HG02763 (cell line): Measurements from ENCODE around the gene FBLN2.

Source experiments
- ATAC-seq: cut with Tn5 transposase; IDR thresholded peaks from one replicate; pipeline ENCODE4 v1.9.1; 2021; ENCODE audit warnings: mild to moderate bottlenecking, moderate library complexity; ENCODE audit not compliant: unreplicated experiment

FBLN2 gene

GRCh38 chr3:13656584-13657301 lies 107.8 kb downstream of the FBLN2 start:
- ATAC-seq: no peak

- ATAC-seq: peak; percentile 48
Observed at GRCh38 chr3:13657660-13658435, 108.9 kb downstream of the FBLN2 start.

- no peak for ATAC-seq
Observed at GRCh38 chr3:13658681-13659080, 109.8 kb downstream of the FBLN2 start.

DNA sequence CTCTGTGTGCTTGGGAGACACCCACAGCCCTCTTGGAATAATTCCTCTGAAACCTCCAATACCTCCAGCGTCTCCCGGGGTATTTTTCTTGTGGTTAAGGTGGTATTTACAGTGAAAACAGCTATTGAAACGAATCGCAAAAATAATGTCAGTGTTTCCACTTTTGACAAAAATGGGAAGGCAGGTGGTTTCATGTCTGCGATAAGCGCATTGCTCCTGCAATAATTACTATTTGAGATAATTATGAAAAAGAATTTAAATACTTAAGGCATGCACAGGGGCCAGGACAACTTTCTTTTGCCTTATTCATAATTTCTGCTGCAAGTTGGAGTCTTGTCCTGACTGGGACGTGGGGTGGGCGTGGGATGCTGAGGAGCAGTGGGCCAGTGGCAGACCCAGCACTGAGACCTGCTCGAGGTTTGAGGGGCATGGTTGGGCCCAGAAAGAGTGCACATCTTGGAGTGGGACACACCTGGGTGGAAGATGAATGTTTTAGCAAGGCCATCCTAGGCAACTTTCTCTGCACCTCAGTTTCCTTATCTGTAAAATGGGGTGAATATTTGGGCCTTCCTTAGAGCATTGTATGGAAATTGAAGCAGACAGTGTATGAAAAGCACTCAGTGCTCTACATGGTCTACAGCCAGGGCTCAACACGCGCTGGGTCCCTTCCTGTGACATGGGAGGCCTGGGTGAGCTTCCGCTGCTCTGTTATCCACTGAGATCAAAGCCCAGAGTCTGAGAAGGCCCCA lies 110.5 kb downstream of the FBLN2 start:
- ATAC-seq: no peak

GRCh38 chr3:13660042-13660874 lies 111.3 kb downstream of the FBLN2 start:
- no peak for ATAC-seq

DNA sequence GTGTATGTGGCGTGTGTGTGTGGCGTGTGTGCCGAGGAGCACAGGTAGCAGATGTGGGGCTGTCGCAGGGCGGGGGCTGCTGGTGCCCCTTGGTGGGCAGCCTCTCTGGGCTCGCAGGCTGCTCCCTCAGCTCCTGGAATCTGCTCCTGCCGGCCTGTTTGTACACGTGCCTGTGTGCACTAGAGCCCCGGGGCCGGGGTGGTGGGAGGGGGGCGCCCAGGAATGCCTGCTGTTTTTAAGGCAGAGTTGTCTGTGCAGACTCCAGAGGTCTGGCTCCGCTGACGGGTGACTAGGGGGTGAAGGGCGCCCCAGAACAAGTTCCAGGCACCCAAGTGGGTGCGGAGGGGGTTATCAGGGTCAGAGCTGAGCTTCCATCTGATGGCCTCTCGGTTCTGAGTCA lies 112.2 kb downstream of the FBLN2 start:
- no peak for ATAC-seq

DNA sequence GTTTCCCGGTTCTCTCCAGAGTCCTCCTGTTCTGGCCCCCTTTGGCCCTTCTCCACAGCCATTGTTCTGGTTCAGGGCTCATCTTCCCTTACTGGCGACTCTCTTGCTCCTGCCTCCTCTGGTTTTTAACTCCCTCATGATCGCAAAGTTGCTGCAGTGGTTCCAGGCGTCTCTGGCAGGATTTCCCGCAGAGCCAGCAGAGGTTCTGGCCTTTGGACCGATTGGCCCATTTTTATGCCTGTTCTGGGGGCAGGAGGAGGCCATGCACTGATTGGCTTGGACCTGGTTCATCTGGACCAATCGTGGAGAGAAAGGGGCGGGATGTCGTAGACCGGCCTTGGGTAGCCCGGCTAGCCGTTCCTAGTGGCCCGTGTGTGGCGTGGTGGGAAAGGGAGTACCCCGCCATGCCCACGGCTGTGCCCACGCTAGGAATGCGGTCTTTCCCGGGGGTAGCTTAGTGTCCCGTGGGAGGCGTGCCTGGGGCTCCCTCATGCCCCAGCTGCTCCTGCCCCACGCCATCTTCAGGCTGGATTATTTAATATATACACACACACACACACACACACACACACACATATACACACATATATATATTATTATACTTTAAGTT lies 113.4 kb downstream of the FBLN2 start:
- no peak for ATAC-seq

- ATAC-seq: no peak
Observed at GRCh38 chr3:13663781-13664535, 115.0 kb downstream of the FBLN2 start.

- ATAC-seq: no peak
Observed at GRCh38 chr3:13665582-13666226, 116.8 kb downstream of the FBLN2 start.

DNA sequence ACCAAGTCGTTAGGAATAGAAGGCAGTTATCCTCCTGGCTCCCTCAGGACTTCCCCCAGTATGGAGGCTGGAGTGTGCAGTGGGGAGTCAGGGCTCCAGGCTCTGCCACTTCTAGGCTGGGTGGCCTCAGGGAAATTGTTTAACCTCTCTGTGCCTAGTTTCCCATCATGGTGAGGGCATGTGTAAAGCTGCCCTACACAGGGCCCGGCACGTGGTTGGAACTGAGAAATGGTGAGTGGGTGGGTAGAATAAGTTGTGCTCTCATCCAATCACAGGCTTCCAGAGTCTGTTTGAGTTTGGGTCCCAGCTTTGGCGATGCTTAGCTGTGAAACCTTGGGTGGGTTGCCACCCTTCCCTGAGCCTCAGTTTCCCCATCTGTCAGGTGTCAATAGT lies 117.3 kb downstream of the FBLN2 start:
- ATAC-seq: no peak

GRCh38 chr3:13666781-13667709 lies 118.1 kb downstream of the FBLN2 start:
- ATAC-seq: no peak

GRCh38 chr3:13668136-13668535 lies 119.2 kb downstream of the FBLN2 start:
- ATAC-seq: no peak

- no peak for ATAC-seq
Observed at GRCh38 chr3:13669457-13669856, 120.5 kb downstream of the FBLN2 start.

GRCh38 chr3:13670292-13670691 lies 121.4 kb downstream of the FBLN2 start:
- ATAC-seq: no peak

DNA sequence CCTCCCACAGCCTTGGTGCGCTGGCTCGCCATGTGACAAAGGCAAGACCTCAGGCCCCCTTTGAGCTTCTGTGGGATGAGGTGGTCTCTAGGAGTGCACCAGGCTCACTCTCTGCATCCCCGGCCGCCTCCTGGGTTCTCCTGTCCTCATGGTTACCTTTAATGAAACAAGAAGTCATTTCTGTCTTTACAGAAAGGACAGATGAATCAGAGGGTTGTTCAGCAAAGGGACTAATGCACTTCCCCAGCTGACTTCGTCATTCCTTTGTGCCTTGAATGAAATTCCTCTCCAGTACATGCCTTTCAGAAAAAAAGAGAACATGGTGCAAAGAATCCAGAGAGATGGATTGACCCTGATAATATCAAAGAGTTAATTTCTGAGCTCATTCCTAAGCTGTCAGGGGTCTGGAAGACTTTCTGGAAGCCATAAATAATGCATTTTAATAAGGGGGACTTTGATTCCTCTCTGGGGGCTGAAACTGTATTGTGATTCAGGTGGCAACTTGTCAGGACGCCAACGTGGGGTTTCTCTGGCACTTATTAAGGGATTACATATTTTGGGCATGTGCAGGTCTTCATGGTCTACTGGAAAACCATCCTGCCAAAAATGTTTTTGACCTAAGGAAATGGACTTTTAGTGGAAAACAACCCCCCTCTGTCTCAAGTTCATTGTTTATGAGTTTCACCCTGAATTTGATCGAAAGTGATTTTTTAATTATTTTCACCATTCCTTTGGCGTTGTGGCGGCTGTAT lies 122.7 kb downstream of the FBLN2 start:
- ATAC-seq: no peak

- ATAC-seq: no peak
Observed at GRCh38 chr3:13673207-13673606, 124.3 kb downstream of the FBLN2 start.

DNA sequence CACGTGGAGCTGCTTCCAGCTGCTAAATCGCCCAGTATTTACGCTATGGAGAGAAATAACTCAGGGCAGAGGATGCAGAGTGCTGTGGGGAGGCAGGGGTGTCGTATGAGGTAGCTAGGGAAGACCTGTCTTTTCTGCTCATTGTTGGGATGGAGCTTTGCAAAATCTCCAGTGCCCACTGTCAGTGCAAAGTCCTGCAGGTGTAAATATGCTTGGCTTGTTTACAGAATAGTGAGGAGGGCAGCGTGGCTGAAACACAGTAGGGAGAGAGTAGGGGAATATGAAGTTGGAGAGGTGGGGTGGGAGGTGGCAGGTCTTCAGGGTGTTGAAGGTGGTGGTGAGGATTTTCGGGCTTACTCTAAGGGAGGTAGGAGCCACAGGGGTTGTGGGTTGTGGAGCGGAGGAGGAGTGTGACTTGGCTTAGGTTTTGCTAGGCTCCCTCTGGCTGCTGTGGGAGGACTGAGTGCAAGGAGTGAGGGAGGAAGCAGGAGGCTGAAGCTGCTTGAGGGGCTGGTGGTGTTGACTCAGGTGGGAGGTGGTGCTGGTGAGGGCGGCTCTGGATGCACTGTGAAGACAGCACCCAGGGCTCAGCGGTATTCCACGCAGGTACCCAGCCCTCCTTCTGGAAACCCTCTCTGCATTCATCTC lies 125.7 kb downstream of the FBLN2 start:
- no peak for ATAC-seq
